Tibial artery (tissue), 4 donors: Measurements from ENCODE around the gene PAX5.

Source experiments
- DNase-seq, 2 donors: peaks; one replicate each; pipeline ENCODE4 v3.0.0-alpha.2; 2019
- H3K27ac ChIP-seq, 2 donors: fragments of 200-600 bp; sonication (generic) in 1 of 2; 1 replicate in 1 of 2; 2 replicates in 1 of 2; pipeline ENCODE4 v1.5.1; 2018 to 2019; ENCODE audit warnings: mild to moderate bottlenecking in 1 of 2
- H3K27me3 ChIP-seq, 2 donors: fragments of 200-600 bp; sonication (generic) in 1 of 2; one replicate each; pipeline versions ENCODE4 v1.5.1 to v1.6.0; 2016 to 2019
- H3K36me3 ChIP-seq, 3 donors: fragments of 200-600 bp; sonication (generic) in 2 of 3; one replicate each; pipeline ENCODE4 v1.5.1; 2016 to 2019; ENCODE audit warnings: mild to moderate bottlenecking in 2 of 3
- H3K4me1 ChIP-seq, 4 donors: fragments of 200-600 bp; sonication (generic) in 2 of 4; 1 replicate in 3 of 4; 2 replicates in 1 of 4; pipeline ENCODE4 v1.5.1; 2016 to 2019
- H3K4me3 ChIP-seq, 2 donors: fragments of 200-600 bp; sonication (generic) in 1 of 2; 1 replicate in 1 of 2; 2 replicates in 1 of 2; pipeline ENCODE4 v1.5.1; 2018 to 2019; ENCODE audit warnings: mild to moderate bottlenecking in 2 of 2
- H3K9me3 ChIP-seq, 3 donors: fragments of 200-600 bp; sonication (generic) in 1 of 3; one replicate each; pipeline ENCODE4 v1.5.1; 2016 to 2019
- CTCF ChIP-seq, 2 experiments: fragments of 200-600 bp in 1 of 2; fragments of 450-650 bp in 1 of 2; IDR thresholded peaks; one replicate each; pipeline ENCODE4 v1.5.1; 2017 to 2019; ENCODE audit warnings: antibody characterized with exemption in 2 of 2, mild to moderate bottlenecking in 1 of 2, moderate library complexity in 1 of 2
- intact Hi-C: fragments of 100-400 bp; cut with DNase I; formaldehyde crosslinking; loops from one replicate; pipeline ENCODE4 v1.15.0; 2023; ENCODE audit warnings: low total_unique reads

The PAX5 gene

GRCh38 chr9:37038302-37038942, 4.4 kb upstream of the PAX5 start:
- peaks cover 10 to 92% of the 10 kb centered on the region in 2 donors for H3K27me3 ChIP-seq
- no peak overlapping the region for H3K4me3 ChIP-seq
- peaks cover 0 to 46% (median 33%) of the 10 kb centered on the region in 4 donors for H3K4me1 ChIP-seq
- no peak for DNase-seq
- intact Hi-C loops = no loop called here
- no peak overlapping the region for H3K27ac ChIP-seq
- H3K36me3 ChIP-seq = no peaks in the 10 kb centered on the region
- H3K9me3 ChIP-seq = no peaks in the 10 kb centered on the region
- TF ChIP-seq CTCF (IDR thresholded peaks at IDR 0.05) = no peak

GRCh38 chr9:37037503-37038301, 3.6 kb upstream of the PAX5 start:
- intact Hi-C loops = no loop called here
- Histone ChIP-seq H3K4me3 (peak overlapping the region; percentile 51 to 56), H3K9me3 (no peaks in the 10 kb centered on the region), H3K36me3 (no peaks in the 10 kb centered on the region), H3K27me3 (peaks cover 10 to 92% of the 10 kb centered on the region in 2 donors), H3K27ac (no peak overlapping the region), H3K4me1 (peaks cover 0 to 46% (median 33%) of the 10 kb centered on the region in 4 donors)
- no peak for DNase-seq
- TF ChIP-seq CTCF (IDR thresholded peaks at IDR 0.05) = no peak

- H3K36me3 ChIP-seq = no peaks in the 10 kb centered on the region
- TF ChIP-seq CTCF (IDR thresholded peaks at IDR 0.05) = no peak
- H3K27ac ChIP-seq = no peak overlapping the region
- no peaks in the 10 kb centered on the region for H3K9me3 ChIP-seq
- H3K4me3 ChIP-seq = peak overlapping the region; percentile 51 to 56
- H3K4me1 ChIP-seq = peaks cover 0 to 46% (median 33%) of the 10 kb centered on the region in 4 donors
- intact Hi-C loops = no loop called here
- H3K27me3 ChIP-seq = peaks cover 10 to 92% of the 10 kb centered on the region in 2 donors
- DNase-seq = no peak
These were observed 2.9 kb upstream of the PAX5 start for GRCh38 chr9:37036776-37037502.

- intact Hi-C loops = no loop called here
- H3K27ac ChIP-seq = no peak overlapping the region
- TF ChIP-seq CTCF (IDR thresholded peaks at IDR 0.05) = no peak
- no peaks in the 10 kb centered on the region for H3K9me3 ChIP-seq
- peaks cover 10 to 92% of the 10 kb centered on the region in 2 donors for H3K27me3 ChIP-seq
- H3K4me1 ChIP-seq = peaks cover 0 to 46% (median 33%) of the 10 kb centered on the region in 4 donors
- no peaks in the 10 kb centered on the region for H3K36me3 ChIP-seq
- H3K4me3 ChIP-seq = peak overlapping the region; percentile 51 to 56
- no peak for DNase-seq
These were observed 2.3 kb upstream of the PAX5 start for GRCh38 chr9:37036371-37036775.

GRCh38 chr9:37035648-37036370, 1.7 kb upstream of the PAX5 start:
- no peak for DNase-seq
- Histone ChIP-seq H3K36me3 (no peaks in the 10 kb centered on the region), H3K4me1 (peaks cover 0 to 46% (median 33%) of the 10 kb centered on the region in 4 donors), H3K4me3 (peak overlapping the region; percentile 51 to 56), H3K27ac (no peak overlapping the region), H3K9me3 (no peaks in the 10 kb centered on the region), H3K27me3 (peaks cover 10 to 92% of the 10 kb centered on the region in 2 donors)
- intact Hi-C loops = no loop called here
- TF ChIP-seq CTCF (IDR thresholded peaks at IDR 0.05) = no peak
